Coronary artery (tissue), 2 donors: ENCODE data around the gene PDE9A.

Source experiments
- DNase-seq: peaks from one replicate; pipeline ENCODE4 v3.0.0-alpha.2; 2017; ENCODE audit warnings: low spot score
- H3K27ac ChIP-seq, 2 donors: fragments of 200-600 bp; sonication (generic); one replicate each; pipeline ENCODE4 v1.5.1; 2016 to 2019
- H3K4me3 ChIP-seq: fragments of 200-600 bp; sonication (generic); 2 replicates; pipeline ENCODE4 v1.5.1; 2016; ENCODE audit warnings: mild to moderate bottlenecking, moderate library complexity
- CTCF ChIP-seq: fragments of 200-600 bp; sonication (generic); IDR thresholded peaks from one replicate; pipeline ENCODE4 v1.5.1; 2019; ENCODE audit warnings: antibody characterized with exemption

PDE9A gene

GRCh38 chr21:42654179-42654912 lies 925 bp downstream of the PDE9A start:
- Histone ChIP-seq H3K27ac (no peak overlapping the region), H3K4me3 (peak overlapping the region; percentile 84)
- no peak for DNase-seq
- TF ChIP-seq CTCF = no peak

- Histone ChIP-seq H3K27ac (no peak overlapping the region), H3K4me3 (peak overlapping the region; percentile 84)
- DNase-seq = no peak
- no peak for TF ChIP-seq CTCF
Measured at GRCh38 chr21:42654913-42655795, 1.7 kb downstream of the PDE9A start.

- no peak overlapping the region for H3K27ac ChIP-seq
Measured at GRCh38 chr21:42655796-42656770, 2.7 kb downstream of the PDE9A start.

GRCh38 chr21:42656872-42657271 lies 3.5 kb downstream of the PDE9A start:
- no peak overlapping the region for H3K27ac ChIP-seq
- DNase-seq = no peak
- TF ChIP-seq CTCF = no peak
- H3K4me3 ChIP-seq = no peak overlapping the region

More at GRCh38 chr21:42655796-42656770, 2.7 kb downstream of the PDE9A start:
- no peak for DNase-seq
- no peak for TF ChIP-seq CTCF
- no peak overlapping the region for H3K4me3 ChIP-seq

- H3K4me3 ChIP-seq = no peak overlapping the region
- DNase-seq = no peak
- no peak overlapping the region for H3K27ac ChIP-seq
- no peak for TF ChIP-seq CTCF
Measured at GRCh38 chr21:42657676-42658319, 4.4 kb downstream of the PDE9A start.
